ENCODE results near the gene DCHS1. TPM values are rescaled to one million over a fixed set of nuclear protein-coding genes. Genes with fewer than 3 reads are reported as not detected.

The DCHS1 gene
- total and polyA plus RNA-seq, 9 of the 15 experiments (the other 6 are each of a cell fraction or from before 2014, with no cell fraction given): 0.04 to 0.49 (median 0.14) TPM; not detected in 2

DNA sequence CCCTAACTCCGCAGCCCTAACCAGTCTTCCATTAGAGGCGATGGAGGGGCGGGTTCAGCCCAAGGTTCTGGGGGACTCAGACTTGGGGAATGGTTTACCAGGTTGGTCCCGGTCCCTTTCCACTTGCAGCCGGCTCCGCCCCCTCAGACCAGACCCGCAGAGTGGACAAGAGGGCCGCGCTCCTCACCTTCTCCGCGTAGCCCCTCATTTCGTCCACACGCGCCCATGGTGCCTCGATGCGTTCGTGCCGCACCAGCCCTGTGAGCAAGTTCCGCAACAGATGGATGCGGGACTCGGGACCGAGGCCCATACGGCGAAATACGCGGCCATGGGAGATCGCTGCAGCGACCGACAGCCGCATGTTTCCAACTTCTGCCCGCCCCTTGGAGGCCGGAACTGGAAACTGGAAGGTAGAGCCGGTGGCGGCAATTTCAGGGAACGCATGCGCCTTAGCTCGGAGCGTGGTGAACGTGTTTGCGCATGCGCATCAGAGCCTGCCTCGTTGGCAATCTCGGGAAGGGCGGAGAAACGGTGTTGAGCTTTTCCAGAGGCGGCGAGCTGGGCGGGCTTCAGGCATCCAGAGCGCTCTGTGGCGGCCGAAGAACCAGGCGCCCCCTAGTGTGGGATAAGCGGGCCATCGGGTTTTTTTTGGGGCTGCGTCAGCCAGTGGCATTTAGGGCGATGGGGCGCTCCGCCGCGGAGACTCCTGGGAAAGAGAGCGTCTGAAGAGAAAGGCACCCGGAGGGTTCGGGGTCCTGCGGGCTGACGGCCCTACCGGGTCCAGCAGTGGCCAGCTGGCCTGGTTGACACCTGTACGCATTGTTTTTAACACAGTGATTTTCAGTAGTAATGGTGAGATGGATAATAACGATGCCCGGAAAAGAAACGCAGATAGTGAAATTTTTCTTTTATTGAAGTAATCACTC lies 27.6 kb upstream of the DCHS1 start, which contains the start of gene MRPL17 (continued):
- TF ChIP-seq, protein P1, sequence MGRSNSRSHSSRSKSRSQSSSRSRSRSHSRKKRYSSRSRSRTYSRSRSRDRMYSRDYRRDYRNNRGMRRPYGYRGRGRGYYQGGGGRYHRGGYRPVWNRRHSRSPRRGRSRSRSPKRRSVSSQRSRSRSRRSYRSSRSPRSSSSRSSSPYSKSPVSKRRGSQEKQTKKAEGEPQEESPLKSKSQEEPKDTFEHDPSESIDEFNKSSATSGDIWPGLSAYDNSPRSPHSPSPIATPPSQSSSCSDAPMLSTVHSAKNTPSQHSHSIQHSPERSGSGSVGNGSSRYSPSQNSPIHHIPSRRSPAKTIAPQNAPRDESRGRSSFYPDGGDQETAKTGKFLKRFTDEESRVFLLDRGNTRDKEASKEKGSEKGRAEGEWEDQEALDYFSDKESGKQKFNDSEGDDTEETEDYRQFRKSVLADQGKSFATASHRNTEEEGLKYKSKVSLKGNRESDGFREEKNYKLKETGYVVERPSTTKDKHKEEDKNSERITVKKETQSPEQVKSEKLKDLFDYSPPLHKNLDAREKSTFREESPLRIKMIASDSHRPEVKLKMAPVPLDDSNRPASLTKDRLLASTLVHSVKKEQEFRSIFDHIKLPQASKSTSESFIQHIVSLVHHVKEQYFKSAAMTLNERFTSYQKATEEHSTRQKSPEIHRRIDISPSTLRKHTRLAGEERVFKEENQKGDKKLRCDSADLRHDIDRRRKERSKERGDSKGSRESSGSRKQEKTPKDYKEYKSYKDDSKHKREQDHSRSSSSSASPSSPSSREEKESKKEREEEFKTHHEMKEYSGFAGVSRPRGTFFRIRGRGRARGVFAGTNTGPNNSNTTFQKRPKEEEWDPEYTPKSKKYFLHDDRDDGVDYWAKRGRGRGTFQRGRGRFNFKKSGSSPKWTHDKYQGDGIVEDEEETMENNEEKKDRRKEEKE (IDR thresholded peaks at IDR 0.05; ENCODE audit: borderline replicate concordance in 1 of 2, control insufficient read depth in 1 of 2, low read depth in 2 of 2, low read length in 1 of 2): 0 out of 4 replicates have a peak, but pooled peaks of 1 of the 2 experiments have one; percentile 33
- TF ChIP-seq CSDE1 (IDR thresholded peaks at IDR 0.05): peak in 1 of 2 experiments; percentile 53; a peak in 2 of 4 replicates
- peak; percentile 7; the same call in 1 of the 2 replicates for TF ChIP-seq ZNF239 (CRISPR knock-in tag; IDR thresholded peaks at IDR 0.05)
- TF ChIP-seq SMAD4 (CRISPR knock-in tag; conservative IDR thresholded peaks at IDR 0.05): peak; percentile 64; the same call in 1 of the 2 replicates
- TF ChIP-seq COPS2 (conservative IDR thresholded peaks at IDR 0.05): no peak
- TF ChIP-seq RNF2 (IDR thresholded peaks at IDR 0.05): peak; percentile 60; the same call in 1 of the 2 replicates
- TF ChIP-seq HDAC8 (tag; IDR thresholded peaks at IDR 0.05): peak; percentile 65; the same call in 1 of the 2 replicates
- no peak for TF ChIP-seq SLC30A9 (CRISPR knock-in tag; IDR thresholded peaks at IDR 0.05)
- TF ChIP-seq, protein P2, sequence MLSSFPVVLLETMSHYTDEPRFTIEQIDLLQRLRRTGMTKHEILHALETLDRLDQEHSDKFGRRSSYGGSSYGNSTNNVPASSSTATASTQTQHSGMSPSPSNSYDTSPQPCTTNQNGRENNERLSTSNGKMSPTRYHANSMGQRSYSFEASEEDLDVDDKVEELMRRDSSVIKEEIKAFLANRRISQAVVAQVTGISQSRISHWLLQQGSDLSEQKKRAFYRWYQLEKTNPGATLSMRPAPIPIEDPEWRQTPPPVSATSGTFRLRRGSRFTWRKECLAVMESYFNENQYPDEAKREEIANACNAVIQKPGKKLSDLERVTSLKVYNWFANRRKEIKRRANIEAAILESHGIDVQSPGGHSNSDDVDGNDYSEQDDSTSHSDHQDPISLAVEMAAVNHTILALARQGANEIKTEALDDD (IDR thresholded peaks at IDR 0.05): peak; percentile 5; the same call in 1 of the 2 replicates
- TF ChIP-seq ZNF316 (IDR thresholded peaks at IDR 0.05): no peak
- TF ChIP-seq, protein P3, sequence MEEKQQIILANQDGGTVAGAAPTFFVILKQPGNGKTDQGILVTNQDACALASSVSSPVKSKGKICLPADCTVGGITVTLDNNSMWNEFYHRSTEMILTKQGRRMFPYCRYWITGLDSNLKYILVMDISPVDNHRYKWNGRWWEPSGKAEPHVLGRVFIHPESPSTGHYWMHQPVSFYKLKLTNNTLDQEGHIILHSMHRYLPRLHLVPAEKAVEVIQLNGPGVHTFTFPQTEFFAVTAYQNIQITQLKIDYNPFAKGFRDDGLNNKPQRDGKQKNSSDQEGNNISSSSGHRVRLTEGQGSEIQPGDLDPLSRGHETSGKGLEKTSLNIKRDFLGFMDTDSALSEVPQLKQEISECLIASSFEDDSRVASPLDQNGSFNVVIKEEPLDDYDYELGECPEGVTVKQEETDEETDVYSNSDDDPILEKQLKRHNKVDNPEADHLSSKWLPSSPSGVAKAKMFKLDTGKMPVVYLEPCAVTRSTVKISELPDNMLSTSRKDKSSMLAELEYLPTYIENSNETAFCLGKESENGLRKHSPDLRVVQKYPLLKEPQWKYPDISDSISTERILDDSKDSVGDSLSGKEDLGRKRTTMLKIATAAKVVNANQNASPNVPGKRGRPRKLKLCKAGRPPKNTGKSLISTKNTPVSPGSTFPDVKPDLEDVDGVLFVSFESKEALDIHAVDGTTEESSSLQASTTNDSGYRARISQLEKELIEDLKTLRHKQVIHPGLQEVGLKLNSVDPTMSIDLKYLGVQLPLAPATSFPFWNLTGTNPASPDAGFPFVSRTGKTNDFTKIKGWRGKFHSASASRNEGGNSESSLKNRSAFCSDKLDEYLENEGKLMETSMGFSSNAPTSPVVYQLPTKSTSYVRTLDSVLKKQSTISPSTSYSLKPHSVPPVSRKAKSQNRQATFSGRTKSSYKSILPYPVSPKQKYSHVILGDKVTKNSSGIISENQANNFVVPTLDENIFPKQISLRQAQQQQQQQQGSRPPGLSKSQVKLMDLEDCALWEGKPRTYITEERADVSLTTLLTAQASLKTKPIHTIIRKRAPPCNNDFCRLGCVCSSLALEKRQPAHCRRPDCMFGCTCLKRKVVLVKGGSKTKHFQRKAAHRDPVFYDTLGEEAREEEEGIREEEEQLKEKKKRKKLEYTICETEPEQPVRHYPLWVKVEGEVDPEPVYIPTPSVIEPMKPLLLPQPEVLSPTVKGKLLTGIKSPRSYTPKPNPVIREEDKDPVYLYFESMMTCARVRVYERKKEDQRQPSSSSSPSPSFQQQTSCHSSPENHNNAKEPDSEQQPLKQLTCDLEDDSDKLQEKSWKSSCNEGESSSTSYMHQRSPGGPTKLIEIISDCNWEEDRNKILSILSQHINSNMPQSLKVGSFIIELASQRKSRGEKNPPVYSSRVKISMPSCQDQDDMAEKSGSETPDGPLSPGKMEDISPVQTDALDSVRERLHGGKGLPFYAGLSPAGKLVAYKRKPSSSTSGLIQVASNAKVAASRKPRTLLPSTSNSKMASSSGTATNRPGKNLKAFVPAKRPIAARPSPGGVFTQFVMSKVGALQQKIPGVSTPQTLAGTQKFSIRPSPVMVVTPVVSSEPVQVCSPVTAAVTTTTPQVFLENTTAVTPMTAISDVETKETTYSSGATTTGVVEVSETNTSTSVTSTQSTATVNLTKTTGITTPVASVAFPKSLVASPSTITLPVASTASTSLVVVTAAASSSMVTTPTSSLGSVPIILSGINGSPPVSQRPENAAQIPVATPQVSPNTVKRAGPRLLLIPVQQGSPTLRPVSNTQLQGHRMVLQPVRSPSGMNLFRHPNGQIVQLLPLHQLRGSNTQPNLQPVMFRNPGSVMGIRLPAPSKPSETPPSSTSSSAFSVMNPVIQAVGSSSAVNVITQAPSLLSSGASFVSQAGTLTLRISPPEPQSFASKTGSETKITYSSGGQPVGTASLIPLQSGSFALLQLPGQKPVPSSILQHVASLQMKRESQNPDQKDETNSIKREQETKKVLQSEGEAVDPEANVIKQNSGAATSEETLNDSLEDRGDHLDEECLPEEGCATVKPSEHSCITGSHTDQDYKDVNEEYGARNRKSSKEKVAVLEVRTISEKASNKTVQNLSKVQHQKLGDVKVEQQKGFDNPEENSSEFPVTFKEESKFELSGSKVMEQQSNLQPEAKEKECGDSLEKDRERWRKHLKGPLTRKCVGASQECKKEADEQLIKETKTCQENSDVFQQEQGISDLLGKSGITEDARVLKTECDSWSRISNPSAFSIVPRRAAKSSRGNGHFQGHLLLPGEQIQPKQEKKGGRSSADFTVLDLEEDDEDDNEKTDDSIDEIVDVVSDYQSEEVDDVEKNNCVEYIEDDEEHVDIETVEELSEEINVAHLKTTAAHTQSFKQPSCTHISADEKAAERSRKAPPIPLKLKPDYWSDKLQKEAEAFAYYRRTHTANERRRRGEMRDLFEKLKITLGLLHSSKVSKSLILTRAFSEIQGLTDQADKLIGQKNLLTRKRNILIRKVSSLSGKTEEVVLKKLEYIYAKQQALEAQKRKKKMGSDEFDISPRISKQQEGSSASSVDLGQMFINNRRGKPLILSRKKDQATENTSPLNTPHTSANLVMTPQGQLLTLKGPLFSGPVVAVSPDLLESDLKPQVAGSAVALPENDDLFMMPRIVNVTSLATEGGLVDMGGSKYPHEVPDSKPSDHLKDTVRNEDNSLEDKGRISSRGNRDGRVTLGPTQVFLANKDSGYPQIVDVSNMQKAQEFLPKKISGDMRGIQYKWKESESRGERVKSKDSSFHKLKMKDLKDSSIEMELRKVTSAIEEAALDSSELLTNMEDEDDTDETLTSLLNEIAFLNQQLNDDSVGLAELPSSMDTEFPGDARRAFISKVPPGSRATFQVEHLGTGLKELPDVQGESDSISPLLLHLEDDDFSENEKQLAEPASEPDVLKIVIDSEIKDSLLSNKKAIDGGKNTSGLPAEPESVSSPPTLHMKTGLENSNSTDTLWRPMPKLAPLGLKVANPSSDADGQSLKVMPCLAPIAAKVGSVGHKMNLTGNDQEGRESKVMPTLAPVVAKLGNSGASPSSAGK (IDR thresholded peaks at IDR 0.05): peak; percentile 94

Data from K562 (cell line).